GM18867 (cell line): ENCODE measurements around the gene RNF10.
"Not testable (repeated sequence)": the region's sequence is repeated elsewhere in the genome, so short reads cannot be mapped to it uniquely, and the experiment has no call there.

Experiments used
- ATAC-seq: cut with Tn5 transposase; IDR thresholded peaks from one replicate; pipeline ENCODE4 v1.9.1; 2021; ENCODE audit warnings: mild to moderate bottlenecking, moderate library complexity; ENCODE audit not compliant: unreplicated experiment

Gene RNF10

GRCh38 chr12:120610560-120610959, 76.4 kb downstream of the RNF10 start:
- ATAC-seq: no peak

- not testable (repeated sequence) for ATAC-seq
Observed at GRCh38 chr12:120611534-120611933, 77.4 kb downstream of the RNF10 start.

- no peak for ATAC-seq
Observed at GRCh38 chr12:120614848-120615247, 80.7 kb downstream of the RNF10 start.

DNA sequence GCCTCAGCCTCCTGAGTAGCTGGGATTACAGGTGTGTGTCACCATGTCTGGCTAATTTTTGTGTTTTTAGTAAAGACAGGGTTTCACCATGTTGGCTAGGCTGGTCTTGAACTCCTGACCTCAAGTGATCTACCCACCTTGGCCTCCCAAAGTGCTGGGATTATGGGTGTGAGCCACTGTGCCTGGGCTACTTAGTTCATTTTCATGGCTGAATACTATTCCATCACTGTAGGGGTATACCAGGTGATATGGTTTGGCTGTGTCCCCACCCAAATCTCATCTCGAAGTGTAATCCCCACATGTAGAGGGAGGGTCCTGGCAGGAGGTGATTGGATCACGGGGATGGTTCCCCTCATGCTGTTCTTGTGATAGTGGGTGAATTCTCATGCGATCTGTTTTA, 83.0 kb downstream of the RNF10 start:
- ATAC-seq: not testable (repeated sequence)

DNA sequence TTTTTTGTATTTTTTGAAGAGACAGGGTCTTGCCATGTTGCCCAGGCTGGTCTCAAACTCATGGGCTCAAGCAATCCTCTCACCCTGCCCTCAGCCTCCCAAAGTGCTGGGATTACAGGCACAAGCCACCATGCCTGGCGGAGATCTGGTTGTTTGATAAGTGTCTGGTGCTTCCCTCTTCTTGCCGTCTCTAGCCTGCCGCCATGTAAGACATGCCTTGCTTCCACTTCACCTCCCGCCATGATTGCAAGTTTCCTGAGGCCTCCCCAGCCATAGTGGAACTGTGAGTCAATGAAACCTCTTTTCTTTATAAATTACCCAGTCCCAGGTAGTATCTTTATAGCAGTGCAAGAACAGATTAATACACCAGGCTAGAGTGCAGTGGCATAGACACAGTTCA, 83.6 kb downstream of the RNF10 start:
- not testable (repeated sequence) for ATAC-seq

DNA sequence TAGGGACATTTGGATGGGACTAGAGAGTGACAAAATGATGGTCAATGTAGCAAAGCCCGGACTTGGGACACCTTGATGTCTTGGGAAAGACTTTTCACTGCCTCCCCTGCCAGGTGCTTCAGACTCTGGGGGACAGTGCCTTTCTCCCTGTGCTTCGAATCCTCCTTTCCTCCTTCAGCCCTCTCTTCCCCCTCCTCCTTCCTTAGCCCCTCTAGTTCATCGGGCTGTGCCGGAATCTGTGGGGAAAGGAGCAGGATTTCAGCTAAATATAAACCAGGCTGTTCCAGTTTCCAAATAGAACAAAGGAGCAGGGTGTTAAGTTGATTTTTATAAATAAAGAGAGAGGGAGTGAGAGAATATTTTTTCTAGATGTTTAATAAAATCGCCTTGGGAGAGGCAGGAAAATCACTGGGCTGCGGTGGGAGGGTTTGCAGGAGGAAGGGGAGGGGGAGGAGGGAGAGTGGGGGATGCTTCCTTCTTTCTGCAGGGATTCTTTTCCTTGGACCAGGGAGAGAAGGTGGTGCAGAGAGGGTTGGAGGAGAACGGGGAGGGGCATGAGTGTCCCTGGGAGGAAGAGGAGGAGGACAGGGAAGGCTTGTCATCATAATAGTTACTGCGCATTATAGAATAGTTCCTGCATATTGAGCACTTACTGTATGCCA, 84.9 kb downstream of the RNF10 start:
- ATAC-seq: no peak

- ATAC-seq: no peak
Observed at GRCh38 chr12:120620624-120621023, 86.5 kb downstream of the RNF10 start.

DNA sequence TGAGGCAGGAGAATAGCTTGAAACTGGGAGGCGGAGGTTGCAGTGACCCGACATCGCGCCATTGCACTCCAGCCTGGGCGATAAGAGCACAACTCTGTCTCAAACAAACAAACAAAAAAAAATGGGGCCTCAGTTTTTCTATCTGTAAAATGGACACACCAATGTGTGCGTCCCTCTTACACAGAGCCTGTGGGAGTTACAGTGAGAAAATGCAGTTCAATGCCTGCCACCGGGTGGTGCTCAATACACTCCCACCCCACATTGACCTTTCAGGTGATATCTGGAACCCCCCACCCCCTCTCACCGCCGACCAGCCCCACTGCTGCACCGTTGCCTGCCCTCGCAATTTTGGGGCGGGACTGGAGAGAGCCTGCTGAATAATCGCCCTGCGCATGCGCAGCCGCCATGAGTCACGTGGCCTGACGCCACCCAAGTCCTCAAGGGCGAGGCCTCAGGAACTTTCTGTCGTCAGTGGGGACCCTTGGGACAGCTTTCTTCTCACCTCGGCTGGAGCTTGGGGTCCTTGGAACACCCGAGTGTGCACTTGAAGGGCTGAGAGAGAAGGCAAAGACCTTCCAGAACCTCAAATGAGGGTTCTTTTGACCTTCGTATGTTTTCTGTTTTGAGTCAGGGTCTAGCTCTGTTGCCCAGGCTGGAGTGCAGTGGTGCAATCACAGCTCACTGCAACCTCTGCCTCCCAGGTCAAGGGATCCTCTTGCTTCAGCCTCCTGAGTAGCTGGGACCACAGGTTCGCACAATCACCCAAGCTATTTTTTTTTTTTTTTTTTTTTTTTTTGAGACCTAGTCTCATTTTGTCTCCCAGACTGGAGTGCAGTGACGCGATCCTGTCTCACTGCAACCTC, 91.6 kb downstream of the RNF10 start:
- ATAC-seq: no peak
